Measurements from ENCODE around the gene ZAP70.

The ZAP70 gene

DNA sequence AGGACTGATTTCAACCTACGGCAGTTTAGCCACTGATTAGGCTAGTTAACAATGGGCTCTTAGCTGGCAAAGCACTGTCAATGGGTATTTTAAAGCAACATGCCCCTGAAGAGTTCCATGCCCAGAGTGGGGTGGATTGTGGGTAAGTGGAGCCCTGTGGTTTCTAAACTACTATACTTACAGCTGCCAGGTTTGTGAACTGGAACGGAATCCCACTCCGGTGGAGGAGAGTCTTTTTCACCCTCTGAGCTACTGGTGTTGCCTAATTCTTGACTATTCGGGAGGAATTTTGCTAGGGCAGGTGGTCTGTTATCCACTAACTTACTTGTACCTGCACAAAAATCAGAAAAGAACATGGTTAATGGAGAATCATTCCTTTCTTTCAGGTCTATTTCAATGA is 52.6 kb downstream of the ZAP70 start:
- TF ChIP-seq, protein P1, sequence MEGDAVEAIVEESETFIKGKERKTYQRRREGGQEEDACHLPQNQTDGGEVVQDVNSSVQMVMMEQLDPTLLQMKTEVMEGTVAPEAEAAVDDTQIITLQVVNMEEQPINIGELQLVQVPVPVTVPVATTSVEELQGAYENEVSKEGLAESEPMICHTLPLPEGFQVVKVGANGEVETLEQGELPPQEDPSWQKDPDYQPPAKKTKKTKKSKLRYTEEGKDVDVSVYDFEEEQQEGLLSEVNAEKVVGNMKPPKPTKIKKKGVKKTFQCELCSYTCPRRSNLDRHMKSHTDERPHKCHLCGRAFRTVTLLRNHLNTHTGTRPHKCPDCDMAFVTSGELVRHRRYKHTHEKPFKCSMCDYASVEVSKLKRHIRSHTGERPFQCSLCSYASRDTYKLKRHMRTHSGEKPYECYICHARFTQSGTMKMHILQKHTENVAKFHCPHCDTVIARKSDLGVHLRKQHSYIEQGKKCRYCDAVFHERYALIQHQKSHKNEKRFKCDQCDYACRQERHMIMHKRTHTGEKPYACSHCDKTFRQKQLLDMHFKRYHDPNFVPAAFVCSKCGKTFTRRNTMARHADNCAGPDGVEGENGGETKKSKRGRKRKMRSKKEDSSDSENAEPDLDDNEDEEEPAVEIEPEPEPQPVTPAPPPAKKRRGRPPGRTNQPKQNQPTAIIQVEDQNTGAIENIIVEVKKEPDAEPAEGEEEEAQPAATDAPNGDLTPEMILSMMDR (IDR thresholded peaks at IDR 0.05; ENCODE audit: low read depth, low read length), result no peak
- no peak for DNase-seq (ENCODE audit: extremely low read depth, low read depth)

DNA sequence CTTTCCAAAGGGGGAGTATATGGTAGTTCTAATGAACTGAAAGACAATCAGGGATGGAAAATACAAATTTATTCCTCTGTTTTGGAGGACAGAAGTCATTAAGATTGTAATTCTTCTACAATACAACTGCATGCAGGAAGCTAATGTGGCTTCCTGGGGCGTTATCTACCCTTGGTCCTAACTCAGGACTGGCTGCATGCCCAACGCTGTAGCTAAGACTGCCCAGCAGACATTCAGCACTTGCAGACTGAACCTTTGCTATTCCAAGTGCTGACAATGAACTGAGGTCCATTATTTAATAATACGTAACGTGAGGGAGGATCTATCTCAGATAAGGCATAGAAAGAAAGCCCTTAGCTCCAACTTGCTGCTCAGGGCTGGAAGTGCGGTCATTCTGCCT is 53.2 kb downstream of the ZAP70 start:
- DNase-seq (ENCODE audit: extremely low read depth, low read depth), result no peak
- TF ChIP-seq, protein P1 (IDR thresholded peaks at IDR 0.05; ENCODE audit: low read depth, low read length), result no peak

DNA sequence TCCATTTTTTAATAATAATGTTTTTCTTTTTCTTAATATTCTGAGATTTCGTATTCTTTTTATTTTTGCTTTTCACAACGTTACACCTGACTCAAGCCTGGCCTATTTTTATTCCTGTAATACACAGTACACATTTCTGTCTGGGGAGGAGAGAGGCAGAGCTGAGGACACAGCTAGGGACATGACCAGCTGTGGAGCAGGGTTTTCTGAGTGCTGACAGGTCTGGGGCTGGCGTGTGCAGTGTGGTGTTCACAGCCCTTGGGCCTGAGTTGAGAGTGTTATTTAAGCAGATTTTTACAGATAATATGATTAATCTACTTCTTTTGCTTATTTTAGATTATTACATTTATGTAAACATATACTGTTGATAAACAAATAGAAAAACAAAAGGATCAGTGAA is 55.9 kb downstream of the ZAP70 start:
- DNase-seq (ENCODE audit: extremely low read depth, low read depth), result no peak
- TF ChIP-seq, protein P1 (IDR thresholded peaks at IDR 0.05; ENCODE audit: low read depth, low read length), result no peak

DNA sequence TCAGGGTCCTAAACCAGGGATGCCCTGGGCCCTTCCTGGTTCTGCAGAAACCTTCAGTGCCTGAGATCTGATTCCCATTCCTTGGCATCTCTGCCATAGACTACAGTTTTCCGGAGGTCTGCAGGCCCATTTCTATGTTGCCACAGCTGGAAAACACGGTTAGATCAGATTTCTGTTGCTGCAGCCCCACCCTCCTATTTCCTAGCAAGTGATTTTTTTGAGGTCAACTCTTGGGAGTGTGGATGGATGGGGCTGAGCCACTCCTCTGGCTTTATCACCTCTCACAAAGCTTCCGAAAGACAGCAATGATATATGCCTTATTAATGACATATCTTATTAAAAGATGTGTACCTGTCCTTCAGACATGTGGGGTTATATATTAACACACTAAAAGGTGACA is 56.3 kb downstream of the ZAP70 start:
- DNase-seq (ENCODE audit: extremely low read depth, low read depth), result no peak

DNA sequence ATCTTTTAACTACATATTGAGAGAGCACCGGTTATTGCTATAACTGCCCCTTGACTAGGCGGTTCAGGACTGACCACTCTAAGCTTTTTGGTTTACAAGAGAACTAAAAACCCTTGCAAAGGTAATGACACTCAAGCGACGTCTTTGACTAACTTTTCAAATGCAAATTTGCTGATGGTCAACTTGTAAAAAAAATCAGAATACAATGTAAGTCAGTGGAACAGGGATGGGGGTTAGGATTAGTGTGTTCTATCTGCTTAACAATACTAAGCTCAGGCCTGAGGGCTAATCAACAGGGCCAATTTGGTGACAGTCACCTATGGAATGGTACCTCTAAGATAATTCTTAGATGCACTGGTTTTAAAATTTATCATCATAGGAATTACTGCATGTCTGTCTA is 57.1 kb downstream of the ZAP70 start:
- no peak for DNase-seq (ENCODE audit: extremely low read depth, low read depth)
- TF ChIP-seq, protein P1 (IDR thresholded peaks at IDR 0.05; ENCODE audit: low read depth, low read length), result no peak

More for the DNA sequence above, 56.3 kb downstream of the ZAP70 start:
- TF ChIP-seq, protein P1 (IDR thresholded peaks at IDR 0.05; ENCODE audit: low read depth, low read length), result no peak

DNA sequence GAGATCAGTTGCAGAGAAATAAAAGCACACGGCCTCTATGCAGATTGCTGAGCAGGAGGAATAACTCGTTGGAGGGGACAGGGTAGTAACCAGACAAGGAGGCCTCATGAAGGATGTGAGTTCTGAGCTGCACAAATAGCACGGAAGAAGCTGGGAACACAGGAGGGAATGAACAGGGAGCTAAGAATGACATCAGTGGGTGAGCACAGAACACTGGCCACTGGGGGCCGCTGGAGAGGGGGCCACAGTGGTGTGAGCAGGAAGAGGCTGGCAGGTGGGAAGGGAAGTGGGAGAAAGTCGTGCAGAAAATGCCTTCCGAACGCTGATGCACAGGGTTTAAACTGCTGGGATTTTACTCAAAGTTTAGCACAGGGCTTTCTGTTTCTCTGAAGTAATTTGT is 61.0 kb downstream of the ZAP70 start:
- DNase-seq (ENCODE audit: extremely low read depth, low read depth), result no peak
- TF ChIP-seq, protein P1 (IDR thresholded peaks at IDR 0.05; ENCODE audit: low read depth, low read length), result no peak

DNA sequence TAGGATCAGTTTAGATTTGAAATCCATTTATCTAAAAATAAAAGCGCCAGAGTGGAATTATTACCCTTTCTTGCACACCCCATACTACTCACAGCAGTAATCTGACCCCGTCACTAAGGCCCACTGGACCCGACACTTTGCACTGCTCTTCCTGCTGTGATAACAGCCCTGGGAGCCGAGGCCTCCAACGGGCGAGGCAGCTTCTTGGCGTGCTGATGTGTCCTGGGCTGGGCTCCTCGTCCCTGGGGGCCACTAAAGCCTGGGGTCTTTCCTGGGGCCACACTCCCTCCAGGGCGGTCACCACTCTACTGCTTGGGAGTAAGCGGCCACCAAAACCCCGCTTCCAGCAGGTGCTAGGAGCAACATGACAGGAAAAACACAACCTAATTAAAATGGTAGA is 61.7 kb downstream of the ZAP70 start:
- no peak for DNase-seq (ENCODE audit: extremely low read depth, low read depth)
- TF ChIP-seq, protein P1 (IDR thresholded peaks at IDR 0.05; ENCODE audit: low read depth, low read length), result no peak

Data from AG09319 (cell line).